ENCODE results near the gene SLCO4A1.

DNA sequence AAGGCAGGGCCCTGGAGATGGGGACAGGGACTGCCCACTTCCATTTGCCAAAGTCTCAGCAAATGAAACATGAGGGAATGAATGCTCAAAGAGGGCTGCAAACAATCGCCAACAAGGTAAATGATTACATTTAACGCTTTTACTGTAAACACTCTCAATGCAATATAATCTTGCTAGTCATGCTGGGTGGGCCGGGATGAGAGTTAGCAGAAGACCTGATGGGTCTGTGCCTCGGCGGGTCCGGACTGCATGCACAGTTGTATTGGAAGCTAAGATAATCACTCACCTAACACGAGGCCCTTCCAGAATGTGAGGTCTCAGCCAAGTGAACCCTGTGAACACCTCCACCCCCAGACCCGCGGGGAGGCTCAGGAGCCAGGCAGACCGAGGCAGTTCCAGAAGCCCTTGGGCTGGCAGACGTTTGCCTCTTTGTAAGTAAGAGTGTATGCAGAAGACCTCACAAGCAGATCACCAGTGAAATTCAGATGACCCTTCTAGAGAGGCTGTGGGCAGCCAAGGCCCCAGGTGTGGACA is 4.7 kb upstream of the SLCO4A1 start:
- no peak for TF ChIP-seq CTCF (IDR thresholded peaks at IDR 0.05)
- no peak for TF ChIP-seq POLR2AphosphoS5 (IDR thresholded peaks at IDR 0.05; ENCODE audit: insufficient read depth in 1 of 2, low read depth in 1 of 2)
- no peak for TF ChIP-seq POLR2A (IDR thresholded peaks at IDR 0.05)

All from vagina (tissue), 2 donors.